ENCODE data around the gene NCLN. TPM values are rescaled to one million over a fixed set of nuclear protein-coding genes. Genes with fewer than 3 reads are reported as not detected.

NCLN gene
- polyA plus RNA-seq, 3 donors = 28.6 to 60.9 (median 34.5) TPM

DNA sequence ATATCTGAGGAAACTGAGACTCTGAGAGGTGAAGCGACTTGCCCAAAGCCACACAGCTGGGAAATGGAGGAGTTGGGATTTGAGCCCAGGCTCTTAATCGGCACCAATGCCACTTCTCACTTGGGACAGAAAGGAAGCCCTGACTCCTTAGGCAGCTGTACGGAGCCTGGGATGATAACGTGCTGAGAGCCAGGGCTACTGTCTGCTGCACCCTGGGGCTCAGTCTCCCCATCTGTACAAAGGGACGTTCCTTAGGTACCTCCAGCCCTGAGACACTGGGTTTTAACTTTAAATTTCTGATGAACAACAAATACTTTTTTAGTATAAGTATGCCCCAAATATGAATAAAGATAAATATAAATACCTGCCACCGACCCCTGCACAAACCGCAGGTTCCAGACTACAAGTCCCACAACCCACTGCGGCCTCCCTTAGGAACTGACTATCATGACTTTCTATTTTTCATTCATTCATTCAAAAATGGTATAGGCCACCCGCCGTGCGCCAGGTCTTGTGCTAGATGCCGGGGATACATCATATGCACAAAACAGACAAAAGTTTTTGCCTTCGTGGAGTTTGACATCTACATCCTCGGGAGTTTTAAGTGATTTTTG, 776 bp upstream of the NCLN start:
- peaks cover 75 to 87% of the 10 kb centered on the region in 2 donors for H3K4me1 ChIP-seq (ENCODE audit: control insufficient read depth in 1 of 2, insufficient read depth in 2 of 2, low read length in 2 of 2)
- Mint-ChIP-seq H3K4me3 (peak overlapping the region; percentile 95 to 98), H3K27me3 (ENCODE audit: low read depth in 3 of 3) (peaks cover 0 to 2% (median 2%) of the 10 kb centered on the region in 3 donors), H3K4me1 (peaks cover 71% of the 10 kb centered on the region), H3K27ac (peak overlapping the region; percentile 94 to 100 (median 99)), H3K36me3 (peaks cover 11 to 19% of the 10 kb centered on the region in 2 donors), H3K9me3 (peaks cover 0 to 3% (median 0%) of the 10 kb centered on the region in 7 donors)
- TF ChIP-seq, protein P1, sequence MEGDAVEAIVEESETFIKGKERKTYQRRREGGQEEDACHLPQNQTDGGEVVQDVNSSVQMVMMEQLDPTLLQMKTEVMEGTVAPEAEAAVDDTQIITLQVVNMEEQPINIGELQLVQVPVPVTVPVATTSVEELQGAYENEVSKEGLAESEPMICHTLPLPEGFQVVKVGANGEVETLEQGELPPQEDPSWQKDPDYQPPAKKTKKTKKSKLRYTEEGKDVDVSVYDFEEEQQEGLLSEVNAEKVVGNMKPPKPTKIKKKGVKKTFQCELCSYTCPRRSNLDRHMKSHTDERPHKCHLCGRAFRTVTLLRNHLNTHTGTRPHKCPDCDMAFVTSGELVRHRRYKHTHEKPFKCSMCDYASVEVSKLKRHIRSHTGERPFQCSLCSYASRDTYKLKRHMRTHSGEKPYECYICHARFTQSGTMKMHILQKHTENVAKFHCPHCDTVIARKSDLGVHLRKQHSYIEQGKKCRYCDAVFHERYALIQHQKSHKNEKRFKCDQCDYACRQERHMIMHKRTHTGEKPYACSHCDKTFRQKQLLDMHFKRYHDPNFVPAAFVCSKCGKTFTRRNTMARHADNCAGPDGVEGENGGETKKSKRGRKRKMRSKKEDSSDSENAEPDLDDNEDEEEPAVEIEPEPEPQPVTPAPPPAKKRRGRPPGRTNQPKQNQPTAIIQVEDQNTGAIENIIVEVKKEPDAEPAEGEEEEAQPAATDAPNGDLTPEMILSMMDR (IDR thresholded peaks at IDR 0.05) = no peak
- peak overlapping the region; percentile 53 to 79 (median 78) for H3K4me3 ChIP-seq (replicated peaks in 1 of 3; ENCODE audit: low read depth in 2 of 3, low read length in 3 of 3)
- H3K9ac ChIP-seq (ENCODE audit: insufficient read depth, low read length, poor library complexity, severe bottlenecking) = no peak overlapping the region
- WGBS (ENCODE audit: insufficient coverage) = 21% methylated on average over 11 of the region's 14 CpGs
- peaks cover 62% of the 10 kb centered on the region for H4K20me1 ChIP-seq (ENCODE audit: insufficient read depth, low read length)
- DNase-seq = peak in 1 of 3 donors; percentile 31
- H3K4me2 ChIP-seq (replicated peaks; ENCODE audit: extremely low read depth, low read length, poor library complexity, severe bottlenecking) = peak overlapping the region; percentile 99
- peak overlapping the region; percentile 61 for H2AFZ ChIP-seq (ENCODE audit: insufficient read depth, low read depth, low read length, poor library complexity, severe bottlenecking)
- H3K27ac ChIP-seq (ENCODE audit: low read depth in 1 of 2, low read length in 2 of 2) = peak overlapping the region; percentile 54 to 73
- H3K36me3 ChIP-seq (replicated peaks in 1 of 2; ENCODE audit: control insufficient read depth in 1 of 2, insufficient read depth in 2 of 2, low read length in 2 of 2) = peaks cover 0 to 10% of the 10 kb centered on the region in 2 donors
- no peaks in the 10 kb centered on the region for H3K27me3 ChIP-seq (ENCODE audit: control insufficient read depth in 2 of 2, insufficient read depth in 2 of 2, low read length in 2 of 2)
- H3K9me3 ChIP-seq (replicated peaks in 1 of 2; ENCODE audit: control insufficient read depth in 1 of 2, insufficient read depth in 1 of 2, low read length in 2 of 2) = no peaks in the 10 kb centered on the region
- intact Hi-C loops (cut with micrococcal nuclease) = loop anchor here (1.0 to 10.0 kb wide), 3 partner anchors 38 to 360 kb away; no protein-coding TSS in a partner anchor
- H3K79me2 ChIP-seq (ENCODE audit: insufficient read depth, low read length) = peaks cover 89% of the 10 kb centered on the region

- Mint-ChIP-seq H3K27me3 (ENCODE audit: low read depth in 3 of 3) (peaks cover 0 to 4% (median 0%) of the 10 kb centered on the region in 3 donors), H3K9me3 (peaks cover 0 to 3% (median 0%) of the 10 kb centered on the region in 7 donors), H3K4me3 (peak overlapping the region; percentile 89 to 92), H3K36me3 (peaks cover 16 to 22% of the 10 kb centered on the region in 2 donors), H3K27ac (peak overlapping the region; percentile 24 to 97 (median 85)), H3K4me1 (peaks cover 71% of the 10 kb centered on the region)
- H3K4me3 ChIP-seq (replicated peaks in 1 of 3; ENCODE audit: low read depth in 2 of 3, low read length in 3 of 3) = peak overlapping the region; percentile 53 to 79 (median 78)
- no peaks in the 10 kb centered on the region for H3K27me3 ChIP-seq (ENCODE audit: control insufficient read depth in 2 of 2, insufficient read depth in 2 of 2, low read length in 2 of 2)
- no peak for DNase-seq
- H2AFZ ChIP-seq (ENCODE audit: insufficient read depth, low read depth, low read length, poor library complexity, severe bottlenecking) = peak overlapping the region; percentile 81
- H3K27ac ChIP-seq (ENCODE audit: low read depth in 1 of 2, low read length in 2 of 2) = peak overlapping the region; percentile 6 to 82
- peak overlapping the region; percentile 99 for H3K4me2 ChIP-seq (replicated peaks; ENCODE audit: extremely low read depth, low read length, poor library complexity, severe bottlenecking)
- intact Hi-C loops (cut with micrococcal nuclease) = loop anchor here in 1 of 2 donors (10.0 kb wide), 1 partner anchor 361 kb away; no protein-coding TSS in a partner anchor
- H4K20me1 ChIP-seq (ENCODE audit: insufficient read depth, low read length) = peaks cover 54% of the 10 kb centered on the region
- peak overlapping the region; percentile 80 for H3K9ac ChIP-seq (ENCODE audit: insufficient read depth, low read length, poor library complexity, severe bottlenecking)
- TF ChIP-seq, protein P1 (IDR thresholded peaks at IDR 0.05) = no peak
- peaks cover 0 to 10% of the 10 kb centered on the region in 2 donors for H3K36me3 ChIP-seq (replicated peaks in 1 of 2; ENCODE audit: control insufficient read depth in 1 of 2, insufficient read depth in 2 of 2, low read length in 2 of 2)
- H3K9me3 ChIP-seq (replicated peaks in 1 of 2; ENCODE audit: control insufficient read depth in 1 of 2, insufficient read depth in 1 of 2, low read length in 2 of 2) = no peaks in the 10 kb centered on the region
- whole genome bisulfite sequencing (ENCODE audit: insufficient coverage) = under 1% methylated on average over 38 of the region's 38 CpGs
- peaks cover 89% of the 10 kb centered on the region for H3K79me2 ChIP-seq (ENCODE audit: insufficient read depth, low read length)
- H3K4me1 ChIP-seq (ENCODE audit: control insufficient read depth in 1 of 2, insufficient read depth in 2 of 2, low read length in 2 of 2) = peaks cover 71 to 79% of the 10 kb centered on the region in 2 donors
Measured at GRCh38 chr19:3186160-3186688, 494 bp downstream of the NCLN start.

Data from CD14-positive monocyte (primary cell).